Measurements from ENCODE around the gene RPS27A. TPM values are rescaled to one million over a fixed set of nuclear protein-coding genes. Genes with fewer than 3 reads are reported as not detected.

RPS27A gene
- total and polyA plus RNA-seq, 10 of the 15 experiments (the other 5 are each of a cell fraction or from before 2014, with no cell fraction given) = 1,460 to 4,705 (median 1,996) TPM

DNA sequence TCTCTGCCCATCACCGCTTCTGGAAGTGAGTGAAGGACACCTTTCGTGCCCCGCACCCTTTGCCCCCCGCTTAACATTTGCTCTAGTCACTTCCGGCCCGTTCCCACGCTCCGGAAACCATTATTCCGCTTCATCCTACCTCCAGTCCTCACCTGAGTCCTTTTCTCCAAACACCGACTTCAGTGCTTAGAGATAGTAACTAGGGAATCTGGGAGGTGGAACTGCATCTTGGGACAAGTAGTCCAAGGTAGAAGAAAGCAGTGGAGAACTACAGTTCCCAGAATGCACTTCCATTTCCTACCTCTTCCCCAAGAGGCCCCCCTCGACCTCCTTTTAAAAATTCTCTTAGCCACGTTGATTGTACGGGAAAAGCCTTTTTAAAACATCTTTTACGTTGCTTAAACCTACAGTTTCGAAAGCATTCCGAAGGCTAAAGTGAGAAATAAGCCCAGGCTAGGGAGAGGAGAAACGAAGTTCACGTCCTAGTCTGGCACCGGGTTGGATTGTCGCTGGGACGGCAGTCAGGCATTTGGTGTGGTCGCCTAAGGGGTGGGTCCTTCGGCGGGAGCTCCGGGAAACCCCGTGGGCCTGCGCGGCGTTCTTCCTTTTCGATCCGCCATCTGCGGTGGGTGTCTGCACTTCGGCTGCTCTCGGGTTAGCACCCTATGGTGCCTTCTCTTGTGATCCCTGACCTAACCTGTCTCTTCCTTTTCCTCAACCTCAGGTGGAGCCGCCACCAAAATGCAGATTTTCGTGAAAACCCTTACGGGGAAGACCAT lies at the start of gene RPS27A, which contains the start of gene CLHC1 (continued):
- TF ChIP-seq PAX5 (IDR thresholded peaks at IDR 0.05; ENCODE audit: borderline replicate concordance, low read depth, low read length) (0 out of 2 replicates have a peak, but pooled peaks have one; percentile 22), CEBPZ (IDR thresholded peaks at IDR 0.05; ENCODE audit: low read depth, low read length) (no peak), SIX5 (IDR thresholded peaks at IDR 0.05; ENCODE audit: low read depth, low read length, severe bottlenecking) (peak; percentile 84), EP300 (IDR thresholded peaks at IDR 0.05; ENCODE audit: borderline replicate concordance in 1 of 2, control insufficient read depth in 1 of 2, low read depth in 2 of 2, low read length in 2 of 2) (0 out of 4 replicates have a peak, but pooled peaks of 1 of the 2 experiments have one; percentile 19), CREB1 (IDR thresholded peaks at IDR 0.05; ENCODE audit: low read depth) (peak; percentile 59; the same call in 1 of the 2 replicates), ATF7 (IDR thresholded peaks at IDR 0.05; ENCODE audit: low read depth) (0 out of 2 replicates have a peak, but pooled peaks have one; percentile 49), HCFC1 (IDR thresholded peaks at IDR 0.05; ENCODE audit: low read length) (peak; percentile 88), GATAD2B (conservative IDR thresholded peaks at IDR 0.05; ENCODE audit: low read depth) (no peak), RCOR1 (conservative IDR thresholded peaks at IDR 0.05; ENCODE audit: low read depth, low read length) (no peak), YY1 (IDR thresholded peaks at IDR 0.05; ENCODE audit: low read depth, low read length) (peak; percentile 89), CBFB (IDR thresholded peaks at IDR 0.05; ENCODE audit: low read depth) (peak; percentile 95), IKZF1 (conservative IDR thresholded peaks at IDR 0.05) (peak; percentile 94), ZBED1 (IDR thresholded peaks at IDR 0.05; ENCODE audit: borderline replicate concordance) (0 out of 2 replicates have a peak, but pooled peaks have one; percentile 57), BRCA1 (IDR thresholded peaks at IDR 0.05; ENCODE audit: low read depth, low read length) (no peak), SMC3 (IDR thresholded peaks at IDR 0.05; ENCODE audit: borderline replicate concordance, low read length) (no peak), RUNX3 (IDR thresholded peaks at IDR 0.05; ENCODE audit: low read length) (peak; percentile 61)
- TF ChIP-seq, protein P1, sequence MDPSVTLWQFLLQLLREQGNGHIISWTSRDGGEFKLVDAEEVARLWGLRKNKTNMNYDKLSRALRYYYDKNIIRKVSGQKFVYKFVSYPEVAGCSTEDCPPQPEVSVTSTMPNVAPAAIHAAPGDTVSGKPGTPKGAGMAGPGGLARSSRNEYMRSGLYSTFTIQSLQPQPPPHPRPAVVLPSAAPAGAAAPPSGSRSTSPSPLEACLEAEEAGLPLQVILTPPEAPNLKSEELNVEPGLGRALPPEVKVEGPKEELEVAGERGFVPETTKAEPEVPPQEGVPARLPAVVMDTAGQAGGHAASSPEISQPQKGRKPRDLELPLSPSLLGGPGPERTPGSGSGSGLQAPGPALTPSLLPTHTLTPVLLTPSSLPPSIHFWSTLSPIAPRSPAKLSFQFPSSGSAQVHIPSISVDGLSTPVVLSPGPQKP (IDR thresholded peaks at IDR 0.05; ENCODE audit: low read depth, low read length) = 0 out of 2 replicates have a peak, but pooled peaks have one; percentile 48
- TF ChIP-seq, protein P2, sequence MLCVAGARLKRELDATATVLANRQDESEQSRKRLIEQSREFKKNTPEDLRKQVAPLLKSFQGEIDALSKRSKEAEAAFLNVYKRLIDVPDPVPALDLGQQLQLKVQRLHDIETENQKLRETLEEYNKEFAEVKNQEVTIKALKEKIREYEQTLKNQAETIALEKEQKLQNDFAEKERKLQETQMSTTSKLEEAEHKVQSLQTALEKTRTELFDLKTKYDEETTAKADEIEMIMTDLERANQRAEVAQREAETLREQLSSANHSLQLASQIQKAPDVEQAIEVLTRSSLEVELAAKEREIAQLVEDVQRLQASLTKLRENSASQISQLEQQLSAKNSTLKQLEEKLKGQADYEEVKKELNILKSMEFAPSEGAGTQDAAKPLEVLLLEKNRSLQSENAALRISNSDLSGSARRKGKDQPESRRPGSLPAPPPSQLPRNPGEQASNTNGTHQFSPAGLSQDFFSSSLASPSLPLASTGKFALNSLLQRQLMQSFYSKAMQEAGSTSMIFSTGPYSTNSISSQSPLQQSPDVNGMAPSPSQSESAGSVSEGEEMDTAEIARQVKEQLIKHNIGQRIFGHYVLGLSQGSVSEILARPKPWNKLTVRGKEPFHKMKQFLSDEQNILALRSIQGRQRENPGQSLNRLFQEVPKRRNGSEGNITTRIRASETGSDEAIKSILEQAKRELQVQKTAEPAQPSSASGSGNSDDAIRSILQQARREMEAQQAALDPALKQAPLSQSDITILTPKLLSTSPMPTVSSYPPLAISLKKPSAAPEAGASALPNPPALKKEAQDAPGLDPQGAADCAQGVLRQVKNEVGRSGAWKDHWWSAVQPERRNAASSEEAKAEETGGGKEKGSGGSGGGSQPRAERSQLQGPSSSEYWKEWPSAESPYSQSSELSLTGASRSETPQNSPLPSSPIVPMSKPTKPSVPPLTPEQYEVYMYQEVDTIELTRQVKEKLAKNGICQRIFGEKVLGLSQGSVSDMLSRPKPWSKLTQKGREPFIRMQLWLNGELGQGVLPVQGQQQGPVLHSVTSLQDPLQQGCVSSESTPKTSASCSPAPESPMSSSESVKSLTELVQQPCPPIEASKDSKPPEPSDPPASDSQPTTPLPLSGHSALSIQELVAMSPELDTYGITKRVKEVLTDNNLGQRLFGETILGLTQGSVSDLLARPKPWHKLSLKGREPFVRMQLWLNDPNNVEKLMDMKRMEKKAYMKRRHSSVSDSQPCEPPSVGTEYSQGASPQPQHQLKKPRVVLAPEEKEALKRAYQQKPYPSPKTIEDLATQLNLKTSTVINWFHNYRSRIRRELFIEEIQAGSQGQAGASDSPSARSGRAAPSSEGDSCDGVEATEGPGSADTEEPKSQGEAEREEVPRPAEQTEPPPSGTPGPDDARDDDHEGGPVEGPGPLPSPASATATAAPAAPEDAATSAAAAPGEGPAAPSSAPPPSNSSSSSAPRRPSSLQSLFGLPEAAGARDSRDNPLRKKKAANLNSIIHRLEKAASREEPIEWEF (IDR thresholded peaks at IDR 0.05; ENCODE audit: insufficient replicate concordance, low read depth, low read length) = no peak
- TF ChIP-seq, protein P3, sequence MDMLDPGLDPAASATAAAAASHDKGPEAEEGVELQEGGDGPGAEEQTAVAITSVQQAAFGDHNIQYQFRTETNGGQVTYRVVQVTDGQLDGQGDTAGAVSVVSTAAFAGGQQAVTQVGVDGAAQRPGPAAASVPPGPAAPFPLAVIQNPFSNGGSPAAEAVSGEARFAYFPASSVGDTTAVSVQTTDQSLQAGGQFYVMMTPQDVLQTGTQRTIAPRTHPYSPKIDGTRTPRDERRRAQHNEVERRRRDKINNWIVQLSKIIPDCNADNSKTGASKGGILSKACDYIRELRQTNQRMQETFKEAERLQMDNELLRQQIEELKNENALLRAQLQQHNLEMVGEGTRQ (IDR thresholded peaks at IDR 0.05; ENCODE audit: borderline replicate concordance, low read depth, low read length) = no peak

Measured in GM12878 (cell line).